ENCODE results near the gene INPP4A. TPM values are rescaled to one million over a fixed set of nuclear protein-coding genes. Genes with fewer than 3 reads are reported as not detected.
A peak's percentile ranks its signal among the peaks of the same experiment; 100 is the strongest.
"Not testable (repeated sequence)": the region's sequence is repeated elsewhere in the genome, so short reads cannot be mapped to it uniquely, and the experiment has no call there.

Gene INPP4A
- total RNA-seq, 4 donors from 2014 or later: 30.2 to 45.1 (median 37.8) TPM

DNA sequence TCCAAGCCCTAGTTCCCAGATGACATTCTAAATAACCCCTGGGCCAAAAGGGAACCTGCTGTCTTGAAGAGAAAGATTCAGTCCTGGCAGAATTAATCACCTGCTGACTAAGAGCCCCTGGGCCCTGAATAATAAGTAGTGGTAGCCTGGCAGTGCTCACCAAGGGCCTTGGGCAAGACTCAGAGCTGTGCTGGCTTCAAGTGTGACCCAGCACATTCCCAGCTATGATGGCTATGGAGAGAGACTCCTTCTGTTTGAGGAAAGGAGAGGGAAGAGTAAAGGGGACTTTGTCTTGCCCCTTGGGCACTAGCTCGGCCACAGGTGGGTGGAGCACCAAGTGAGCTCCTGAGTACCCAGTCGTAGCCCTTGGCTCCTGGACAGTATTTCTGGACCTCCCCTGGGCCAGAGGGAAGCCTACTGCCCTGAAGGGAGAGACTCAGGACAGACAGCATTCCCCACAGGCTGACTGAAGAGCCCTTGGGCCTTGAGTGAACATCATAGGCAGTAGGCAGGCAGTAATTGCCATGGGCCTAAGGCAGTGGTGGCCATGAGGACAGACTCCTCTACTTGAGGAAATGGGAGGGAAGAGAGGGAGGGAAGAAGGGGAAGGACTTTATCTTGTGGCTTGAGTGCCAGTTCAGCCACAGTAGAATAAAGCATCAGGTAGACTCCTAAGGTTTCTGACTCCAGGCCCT is 40.0 kb upstream of the INPP4A start:
- Histone ChIP-seq H3K4me1 (no peaks in the 10 kb centered on the region), H3K4me3 (no peak overlapping the region), H3K27me3 (no peaks in the 10 kb centered on the region), H3K9me3 (no peaks in the 10 kb centered on the region), H3K36me3 (no peaks in the 10 kb centered on the region), H3K27ac (no peak overlapping the region)
- no peak for ATAC-seq
- no CpG with 5 or more reads among the region's 2 CpGs for WGBS, 2 donors (ENCODE audit: low coverage in 1 of 2)
- no peak for TF ChIP-seq EP300 (IDR thresholded peaks at IDR 0.05)
- TF ChIP-seq, protein P1, sequence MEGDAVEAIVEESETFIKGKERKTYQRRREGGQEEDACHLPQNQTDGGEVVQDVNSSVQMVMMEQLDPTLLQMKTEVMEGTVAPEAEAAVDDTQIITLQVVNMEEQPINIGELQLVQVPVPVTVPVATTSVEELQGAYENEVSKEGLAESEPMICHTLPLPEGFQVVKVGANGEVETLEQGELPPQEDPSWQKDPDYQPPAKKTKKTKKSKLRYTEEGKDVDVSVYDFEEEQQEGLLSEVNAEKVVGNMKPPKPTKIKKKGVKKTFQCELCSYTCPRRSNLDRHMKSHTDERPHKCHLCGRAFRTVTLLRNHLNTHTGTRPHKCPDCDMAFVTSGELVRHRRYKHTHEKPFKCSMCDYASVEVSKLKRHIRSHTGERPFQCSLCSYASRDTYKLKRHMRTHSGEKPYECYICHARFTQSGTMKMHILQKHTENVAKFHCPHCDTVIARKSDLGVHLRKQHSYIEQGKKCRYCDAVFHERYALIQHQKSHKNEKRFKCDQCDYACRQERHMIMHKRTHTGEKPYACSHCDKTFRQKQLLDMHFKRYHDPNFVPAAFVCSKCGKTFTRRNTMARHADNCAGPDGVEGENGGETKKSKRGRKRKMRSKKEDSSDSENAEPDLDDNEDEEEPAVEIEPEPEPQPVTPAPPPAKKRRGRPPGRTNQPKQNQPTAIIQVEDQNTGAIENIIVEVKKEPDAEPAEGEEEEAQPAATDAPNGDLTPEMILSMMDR (IDR thresholded peaks at IDR 0.05): no peak
- TF ChIP-seq POLR2A (IDR thresholded peaks at IDR 0.05): no peak
- no peak for TF ChIP-seq POLR2AphosphoS5 (IDR thresholded peaks at IDR 0.05)

DNA sequence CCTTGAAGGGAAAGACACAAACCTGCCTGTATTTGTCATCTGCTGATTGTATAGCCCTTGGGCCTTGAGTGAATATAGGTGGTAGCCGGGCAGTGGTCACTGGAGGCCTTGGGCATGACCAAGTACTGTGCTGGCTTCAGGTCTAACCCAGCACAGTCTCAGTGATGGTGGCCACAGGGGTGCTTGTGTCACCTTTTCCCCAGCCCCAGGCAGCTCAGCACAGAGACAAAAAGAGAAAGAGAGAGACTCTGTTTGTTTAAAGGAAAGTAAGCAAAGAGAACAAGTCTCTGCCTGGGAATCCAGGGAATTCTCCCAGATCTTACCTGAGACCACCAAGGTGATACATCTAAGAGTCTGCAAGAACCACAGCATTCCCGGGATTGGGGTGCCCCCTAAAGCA is 39.4 kb upstream of the INPP4A start:
- Histone ChIP-seq H3K4me1 (no peaks in the 10 kb centered on the region), H3K9me3 (no peaks in the 10 kb centered on the region), H3K27ac (no peak overlapping the region), H3K4me3 (no peak overlapping the region), H3K36me3 (no peaks in the 10 kb centered on the region), H3K27me3 (no peaks in the 10 kb centered on the region)
- ATAC-seq: no peak
- 63% methylated on average over 1 of the region's 2 CpGs; no CpG with 5 or more reads in 1 of the 2 donors for WGBS, 2 donors (ENCODE audit: low coverage in 1 of 2)
- TF ChIP-seq EP300 (IDR thresholded peaks at IDR 0.05) (no peak), POLR2A (IDR thresholded peaks at IDR 0.05) (no peak), POLR2AphosphoS5 (IDR thresholded peaks at IDR 0.05) (no peak)
- TF ChIP-seq, protein P1 (IDR thresholded peaks at IDR 0.05): no peak

DNA sequence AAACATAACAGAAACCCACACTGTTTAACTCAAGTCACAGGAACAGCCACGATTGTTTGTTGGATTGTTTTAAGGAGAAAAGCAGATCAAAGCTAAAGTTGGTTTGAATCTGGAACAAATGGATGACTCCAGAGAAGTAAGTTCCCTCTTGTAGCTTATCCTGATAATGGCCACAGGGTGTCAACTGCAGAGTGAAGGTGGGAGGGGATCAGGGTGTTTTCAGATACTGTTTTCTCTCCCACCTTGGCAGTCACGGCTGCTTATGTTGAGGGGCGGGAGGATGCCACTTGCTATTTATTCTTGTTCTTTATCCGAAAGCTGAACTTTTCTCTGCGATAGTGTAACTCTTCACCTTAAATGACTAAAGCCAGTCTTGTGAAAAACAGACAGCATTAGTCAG is 36.5 kb upstream of the INPP4A start:
- no peak for TF ChIP-seq EP300 (IDR thresholded peaks at IDR 0.05)
- TF ChIP-seq POLR2A (IDR thresholded peaks at IDR 0.05): no peak
- TF ChIP-seq POLR2AphosphoS5 (IDR thresholded peaks at IDR 0.05): no peak
- TF ChIP-seq, protein P1 (IDR thresholded peaks at IDR 0.05): no peak
- 78 to 80% methylated on average over 5 of the region's 5 CpGs for WGBS, 2 donors (ENCODE audit: low coverage in 1 of 2)
- no peaks in the 10 kb centered on the region for H3K27me3 ChIP-seq

DNA sequence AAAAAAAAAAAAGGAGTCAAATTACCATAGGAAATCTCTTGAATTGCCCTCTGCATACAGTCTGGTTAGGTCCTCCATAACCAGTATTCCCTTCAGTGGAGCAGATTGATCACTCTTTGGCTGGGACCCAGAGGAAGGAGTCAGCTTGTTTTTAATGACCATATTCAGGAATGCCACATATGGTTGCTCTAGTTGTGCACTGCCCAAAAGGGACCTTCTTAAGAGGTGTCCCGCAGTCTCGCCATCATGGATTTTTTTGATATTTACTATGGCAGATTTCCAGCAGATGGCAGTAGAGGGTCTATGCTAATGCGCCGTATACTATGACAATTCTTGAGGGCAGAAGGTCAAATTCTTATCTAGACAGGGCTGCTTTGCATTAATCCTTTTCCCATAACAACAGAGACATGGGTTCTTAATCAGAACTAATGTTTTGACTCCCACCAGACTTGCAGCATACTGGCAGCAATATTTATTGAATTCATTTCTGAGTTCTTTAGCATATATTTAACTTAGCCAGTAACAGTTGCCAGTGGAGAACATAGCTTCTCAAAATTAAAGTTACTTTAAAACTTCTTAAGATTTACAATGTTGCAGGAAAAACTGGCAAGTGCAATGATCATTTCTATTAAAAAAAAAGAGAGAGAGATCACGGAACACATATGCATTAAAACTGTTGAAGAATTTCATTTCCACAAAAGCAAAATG is 31.8 kb upstream of the INPP4A start:
- Histone ChIP-seq H3K4me1 (peaks cover 0 to 8% (median 0%) of the 10 kb centered on the region in 3 donors), H3K36me3 (no peaks in the 10 kb centered on the region), H3K4me3 (no peak overlapping the region), H3K27ac (no peak overlapping the region), H3K27me3 (no peaks in the 10 kb centered on the region), H3K9me3 (no peaks in the 10 kb centered on the region)
- 21 to 23% methylated on average over 3 to 5 of the region's 5 CpGs for WGBS, 2 donors (ENCODE audit: low coverage in 1 of 2)
- no peak for TF ChIP-seq EP300 (IDR thresholded peaks at IDR 0.05)
- TF ChIP-seq, protein P1 (IDR thresholded peaks at IDR 0.05): peak; percentile 44 to 75 (median 67)
- ATAC-seq: peak; percentile 67

More for the DNA sequence above, 36.5 kb upstream of the INPP4A start:
- H3K4me1 ChIP-seq: peaks cover 0 to 7% (median 0%) of the 10 kb centered on the region in 3 donors
- no peak for ATAC-seq
- H3K36me3 ChIP-seq: no peaks in the 10 kb centered on the region
- no peak overlapping the region for H3K4me3 ChIP-seq
- H3K9me3 ChIP-seq: no peaks in the 10 kb centered on the region
- H3K27ac ChIP-seq: no peak overlapping the region

DNA sequence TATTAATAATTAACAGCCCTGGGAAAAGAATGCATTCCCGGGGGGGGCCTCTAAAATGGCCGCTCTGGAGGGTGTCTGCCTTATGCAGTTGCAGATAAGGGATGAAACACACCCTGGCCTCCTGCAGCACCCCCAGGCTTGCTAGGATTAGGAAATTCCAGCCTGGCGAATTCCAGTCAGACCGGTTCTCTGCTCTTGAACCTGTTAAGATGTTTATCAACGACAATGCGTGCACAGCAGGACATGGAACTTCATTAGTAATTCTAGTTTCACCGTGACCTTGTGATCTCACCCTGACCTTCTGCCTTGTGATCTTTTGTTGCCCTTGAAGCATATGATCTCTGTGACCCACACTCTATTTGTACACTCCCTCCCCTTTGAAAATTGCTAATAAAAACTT is 30.4 kb upstream of the INPP4A start:
- not testable (repeated sequence) for H3K27ac ChIP-seq, H3K36me3 ChIP-seq, ATAC-seq, H3K4me3 ChIP-seq, H3K9me3 ChIP-seq, H3K27me3 ChIP-seq, H3K4me1 ChIP-seq
- 88 to 95% methylated on average over 1 to 7 of the region's 7 CpGs for WGBS, 2 donors (ENCODE audit: low coverage in 1 of 2)

DNA sequence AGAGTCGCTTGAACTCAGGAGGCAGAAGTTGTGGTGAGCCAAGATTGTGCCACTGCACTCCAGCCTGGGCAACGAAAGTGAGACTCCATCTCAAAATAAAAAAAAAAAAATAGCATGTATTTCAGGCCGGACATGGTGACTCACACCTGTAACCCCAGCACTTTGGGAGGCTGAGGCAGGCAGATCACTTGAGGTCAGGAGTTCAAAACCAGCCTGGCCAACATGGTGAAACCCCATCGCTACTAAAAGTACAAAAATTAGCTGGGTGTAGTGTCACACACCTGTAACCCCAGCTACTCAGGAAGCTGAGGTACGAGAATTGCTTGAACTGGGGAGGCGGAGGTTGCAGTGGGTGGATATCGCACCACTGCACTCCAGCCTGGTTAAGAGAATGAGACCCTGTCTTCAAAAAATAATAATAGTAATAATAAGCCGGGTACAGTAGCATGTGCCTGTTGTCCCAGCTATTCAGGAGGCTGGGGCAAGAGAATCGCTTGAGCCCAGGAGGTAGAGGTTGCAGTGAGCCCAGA is 28.9 kb upstream of the INPP4A start:
- 95 to 100% methylated on average over 2 to 9 of the region's 9 CpGs for WGBS, 2 donors (ENCODE audit: low coverage in 1 of 2)
- not testable (repeated sequence) for ATAC-seq

More for the DNA sequence above, 28.9 kb upstream of the INPP4A start:
- H3K4me1 ChIP-seq, H3K4me3 ChIP-seq, H3K27me3 ChIP-seq, H3K9me3 ChIP-seq, H3K36me3 ChIP-seq, H3K27ac ChIP-seq: not testable (repeated sequence)
